CD4-positive, alpha-beta T cell treated with Interferon alpha-2 for 1 hour (primary cell): Measurements from ENCODE around the gene SOWAHC.
"Not testable (repeated sequence)": the region's sequence is repeated elsewhere in the genome, so short reads cannot be mapped to it uniquely, and the experiment has no call there.

ENCODE experiments used
- DNase-seq, 2 donors: peaks; one replicate each; pipeline ENCODE4 v3.0.0-alpha.2; 2020 to 2022

SOWAHC gene

DNA sequence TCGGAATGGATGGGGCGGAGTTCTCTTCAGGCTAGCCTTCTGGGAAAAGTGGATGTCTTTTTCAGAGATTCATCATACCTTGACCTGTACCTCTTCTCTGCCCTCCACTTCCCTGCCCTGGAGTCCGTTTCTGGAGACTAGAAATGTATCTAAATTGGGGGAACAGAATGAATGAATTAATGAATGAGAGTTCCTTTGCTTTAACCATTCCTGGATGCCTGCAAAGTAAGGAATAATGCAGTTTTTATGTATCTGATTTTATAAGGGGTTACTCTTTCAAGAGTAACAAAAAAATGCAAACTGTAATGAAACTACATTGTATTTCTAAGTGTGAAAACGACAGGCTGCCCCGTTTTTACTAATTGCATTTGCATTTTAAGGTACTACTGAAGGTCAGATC is 2.0 kb downstream of the SOWAHC start:
- DNase-seq: no peak

DNA sequence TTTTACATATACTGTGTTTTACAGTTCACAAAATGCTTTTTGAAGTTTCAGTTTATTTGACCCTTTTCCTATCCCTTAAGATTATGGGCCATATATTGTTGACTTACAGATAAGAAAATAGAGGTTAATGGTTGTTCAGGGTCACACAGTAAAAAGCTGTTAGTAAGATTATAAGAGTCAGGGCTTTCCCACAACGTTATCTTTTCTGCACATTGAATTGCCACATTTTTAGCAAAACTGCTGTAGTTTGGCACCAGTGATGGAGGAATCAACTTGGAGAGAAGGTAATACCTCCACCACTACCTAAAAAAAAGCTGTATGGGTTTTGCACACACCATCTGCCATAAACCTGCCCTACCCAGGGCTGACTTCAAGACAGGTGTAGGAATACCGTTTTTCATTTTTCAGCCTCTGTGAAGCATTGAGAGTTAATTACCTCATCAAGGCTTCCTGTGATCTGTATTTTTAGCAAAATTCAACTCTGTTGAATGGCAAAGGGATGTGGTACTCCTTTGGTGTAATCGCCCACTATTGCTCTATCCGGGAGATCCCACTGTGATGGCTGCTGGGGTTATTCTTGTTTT is 5.0 kb downstream of the SOWAHC start:
- DNase-seq: no peak

DNA sequence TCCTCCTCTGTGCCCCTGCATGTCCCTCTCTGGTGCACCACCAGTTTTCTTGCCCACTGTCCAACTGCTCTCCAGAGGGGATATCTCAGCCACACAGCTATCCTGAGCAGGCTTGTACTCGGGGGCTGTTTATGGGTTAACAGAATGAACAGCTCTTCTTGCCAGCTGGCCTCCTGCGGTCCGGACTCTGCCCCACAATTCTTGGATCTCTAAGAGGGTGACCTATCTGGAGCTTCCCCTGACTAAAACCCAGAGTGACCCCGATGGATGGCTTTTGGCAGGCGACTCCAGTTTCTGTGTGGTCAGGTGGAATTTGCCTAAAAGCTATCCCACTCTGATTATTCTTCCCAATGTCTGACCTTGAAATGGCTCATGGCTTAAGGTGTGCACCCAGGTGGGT is 9.1 kb downstream of the SOWAHC start:
- DNase-seq: no peak

DNA sequence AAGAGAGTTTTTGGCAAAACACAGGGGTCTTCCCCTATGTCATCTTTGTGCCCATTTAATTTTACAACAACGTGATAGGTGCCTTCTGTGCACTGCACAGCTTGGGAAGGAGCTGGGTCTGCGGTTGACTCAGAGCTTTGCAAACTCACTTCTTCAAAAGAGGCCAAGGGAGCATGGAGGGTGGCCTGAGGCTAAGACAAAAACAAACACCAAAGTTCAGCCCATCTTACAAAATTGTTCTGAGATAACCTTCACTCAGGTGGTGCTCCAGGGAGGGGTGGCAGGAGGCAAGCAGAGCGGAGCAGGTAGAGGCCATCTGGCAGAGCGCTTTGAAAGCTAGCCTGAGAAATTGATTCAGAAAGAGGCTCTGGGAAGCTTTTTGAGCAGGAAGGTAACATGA is 9.8 kb downstream of the SOWAHC start:
- no peak for DNase-seq

DNA sequence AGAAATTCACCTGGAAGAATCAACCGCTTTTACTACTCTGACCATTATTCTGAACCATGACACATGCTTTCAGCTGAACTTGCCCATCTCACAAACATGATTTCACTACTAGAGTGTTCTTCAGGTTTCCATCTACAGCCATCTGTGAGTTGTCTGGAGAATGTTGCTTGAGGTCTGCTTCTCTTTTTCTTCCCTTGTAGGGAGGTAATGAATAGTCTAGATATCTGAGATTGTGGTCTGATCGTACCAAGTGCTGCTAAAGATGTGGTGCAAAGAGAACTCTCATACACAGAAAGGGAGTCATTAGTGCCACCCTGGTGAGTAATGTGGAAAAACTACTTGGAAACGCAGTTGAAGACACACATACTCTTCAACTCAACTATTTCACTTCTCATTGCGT is 10.2 kb downstream of the SOWAHC start:
- DNase-seq: no peak

DNA sequence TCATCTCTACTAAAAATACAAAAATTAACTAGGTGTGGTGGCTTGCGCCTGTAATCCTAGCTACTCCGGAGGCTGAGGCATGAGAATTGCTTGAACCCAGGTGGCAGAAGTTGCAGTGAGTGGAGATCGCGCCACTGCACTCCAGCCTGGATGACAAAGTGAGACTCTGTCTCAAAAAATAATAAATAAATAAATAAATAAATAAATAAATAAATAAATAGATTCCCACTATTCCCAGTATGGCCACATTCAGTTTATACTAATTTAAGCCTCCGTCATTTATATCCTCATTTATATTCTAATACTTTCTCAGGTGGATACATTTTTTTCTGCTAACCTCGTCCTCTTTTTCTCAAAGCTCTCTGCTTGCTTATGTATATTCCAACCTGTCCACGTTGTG is 14.2 kb downstream of the SOWAHC start:
- not testable (repeated sequence) for DNase-seq

DNA sequence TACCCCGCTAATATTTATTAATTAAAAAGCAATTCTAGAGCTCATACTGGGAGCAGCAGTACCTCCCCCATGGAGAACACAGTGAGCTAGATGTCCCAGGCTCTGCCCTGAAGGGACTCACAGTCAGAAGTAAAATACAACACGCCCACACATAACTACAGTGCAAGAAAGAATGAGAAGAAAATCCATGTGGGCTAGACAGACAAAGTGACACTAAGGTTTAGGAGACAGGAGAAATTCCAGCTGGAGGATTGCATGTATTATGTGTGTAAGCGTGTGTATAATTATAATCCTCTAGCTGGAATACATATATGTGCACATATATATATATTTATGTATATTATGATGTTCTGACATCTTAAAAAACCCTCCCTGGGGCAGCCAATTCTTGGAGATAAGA is 15.7 kb downstream of the SOWAHC start:
- DNase-seq: no peak

DNA sequence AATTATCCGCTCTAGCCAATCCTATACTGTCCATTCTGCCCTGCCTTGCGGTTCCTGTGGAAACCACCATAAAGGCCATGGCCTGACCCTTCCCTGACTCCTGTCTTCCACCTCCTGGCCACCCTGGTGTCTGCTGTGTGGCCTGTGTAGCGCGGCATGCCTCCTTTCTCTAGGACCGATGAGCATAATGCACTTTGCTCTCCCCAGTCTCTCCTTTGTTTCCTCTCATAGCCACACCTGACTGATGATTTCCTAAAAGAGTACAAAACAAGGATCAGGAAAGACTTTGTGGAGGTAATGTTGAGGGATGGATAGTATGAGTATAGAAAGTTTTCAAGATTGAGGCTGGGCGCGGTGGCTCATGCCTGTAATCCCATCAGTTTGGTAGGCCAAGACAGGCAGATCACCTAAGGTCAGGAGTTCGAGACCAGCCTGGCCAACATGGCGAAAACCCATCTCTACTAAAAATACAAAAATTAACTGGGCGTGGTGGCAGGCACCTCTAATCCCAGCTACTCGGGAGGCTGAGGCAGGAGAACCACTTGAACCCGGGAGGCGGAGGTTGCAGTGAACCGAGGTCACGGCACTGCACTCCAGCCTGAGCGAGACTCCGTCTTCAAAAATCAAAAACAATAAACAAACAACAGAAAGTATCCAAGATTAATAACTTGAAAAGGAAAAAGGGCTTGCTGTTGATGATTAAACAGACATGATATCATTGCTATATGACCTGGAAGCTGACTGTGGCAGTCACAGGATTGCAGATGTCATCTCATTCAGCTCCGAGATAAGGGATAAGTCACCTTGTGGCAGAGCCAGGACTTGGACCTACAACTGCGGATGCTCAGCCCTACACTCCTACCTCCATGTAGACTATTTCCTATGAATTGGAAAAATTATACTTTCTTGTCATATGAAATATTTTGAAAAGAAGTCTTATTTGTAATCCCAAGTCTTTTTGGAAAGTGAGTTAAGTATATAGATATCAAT is 16.6 kb downstream of the SOWAHC start:
- no peak for DNase-seq

DNA sequence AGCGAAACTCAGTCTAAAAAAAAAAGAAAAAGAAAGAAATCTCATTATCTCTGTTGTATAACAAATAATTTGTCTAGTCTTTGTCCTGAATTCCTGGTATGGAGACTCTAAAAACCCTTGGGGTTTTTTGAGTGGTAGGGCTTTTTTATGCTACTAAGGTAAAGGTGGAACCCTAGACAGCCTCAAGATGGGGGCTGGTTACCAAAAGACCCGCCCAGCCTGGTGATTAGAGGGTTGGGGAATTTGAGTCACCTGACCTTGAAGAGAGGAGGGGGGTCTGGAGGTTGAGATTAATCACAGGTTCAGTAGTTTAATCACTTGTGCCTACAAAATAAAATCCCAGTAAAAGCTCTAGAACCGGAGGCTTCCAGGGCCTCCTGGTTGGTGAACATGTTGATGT is 17.6 kb downstream of the SOWAHC start:
- DNase-seq: no peak

DNA sequence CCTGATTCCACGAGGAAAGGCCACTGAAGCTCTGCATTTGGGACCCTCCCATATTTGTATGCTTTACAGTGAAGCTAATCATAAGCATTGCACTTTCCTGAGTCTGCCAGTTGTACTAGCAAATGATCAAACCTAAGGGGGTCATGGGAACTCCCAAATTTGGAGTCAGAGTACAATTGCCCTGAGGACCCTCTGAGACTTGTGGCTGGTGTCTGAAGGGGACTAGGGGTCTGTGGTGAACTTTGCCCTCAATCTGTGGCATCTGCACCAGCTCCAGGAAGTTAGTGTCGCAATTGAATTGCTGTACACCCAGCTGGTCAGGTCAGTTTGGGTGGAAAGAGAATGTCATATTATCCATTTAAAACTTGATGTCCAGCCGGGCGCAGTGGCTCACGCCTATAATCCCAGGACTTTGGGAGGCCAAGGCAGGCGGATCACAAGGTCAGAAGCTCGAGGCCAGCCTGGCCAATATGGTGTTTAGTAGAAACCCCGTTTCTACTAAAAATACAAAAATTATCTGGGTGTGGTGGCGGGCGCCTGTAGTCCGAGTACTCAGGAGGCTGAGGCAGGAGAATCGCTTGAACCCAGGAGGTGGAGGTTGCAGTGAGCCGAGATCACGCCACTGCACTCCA is 18.1 kb downstream of the SOWAHC start:
- DNase-seq: no peak

DNA sequence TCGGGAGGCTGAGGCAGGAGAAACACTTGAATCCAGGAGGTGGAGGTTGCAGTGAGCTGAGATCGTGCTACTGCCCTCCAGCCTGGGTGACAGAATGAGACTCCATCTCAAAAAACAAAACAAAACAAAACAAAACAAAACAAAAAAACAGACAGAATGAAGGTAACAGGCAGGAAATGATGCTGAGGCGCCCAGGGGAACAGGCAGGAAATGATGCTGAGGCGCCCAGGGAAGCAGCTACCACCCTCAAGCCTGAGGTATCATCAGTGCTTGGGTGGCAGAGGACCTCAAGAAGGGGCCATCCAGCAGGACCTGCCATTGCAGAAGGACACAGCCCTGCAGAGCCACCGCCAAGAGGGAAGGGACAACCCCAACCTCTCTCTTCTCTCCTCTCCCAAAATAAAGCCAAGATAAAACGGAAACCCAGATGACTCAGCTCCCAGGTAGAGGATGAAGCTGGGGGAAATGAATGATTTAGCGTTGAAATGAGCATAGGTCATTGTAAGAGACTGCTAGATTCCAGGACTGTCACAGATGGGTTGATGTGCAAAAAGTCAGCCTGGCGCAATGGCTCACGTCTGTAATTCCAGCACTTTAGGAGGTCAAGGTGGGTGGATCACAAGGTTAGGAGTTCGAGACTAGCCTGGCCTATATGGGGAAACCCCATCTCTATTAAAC is 19.3 kb downstream of the SOWAHC start:
- DNase-seq: no peak

DNA sequence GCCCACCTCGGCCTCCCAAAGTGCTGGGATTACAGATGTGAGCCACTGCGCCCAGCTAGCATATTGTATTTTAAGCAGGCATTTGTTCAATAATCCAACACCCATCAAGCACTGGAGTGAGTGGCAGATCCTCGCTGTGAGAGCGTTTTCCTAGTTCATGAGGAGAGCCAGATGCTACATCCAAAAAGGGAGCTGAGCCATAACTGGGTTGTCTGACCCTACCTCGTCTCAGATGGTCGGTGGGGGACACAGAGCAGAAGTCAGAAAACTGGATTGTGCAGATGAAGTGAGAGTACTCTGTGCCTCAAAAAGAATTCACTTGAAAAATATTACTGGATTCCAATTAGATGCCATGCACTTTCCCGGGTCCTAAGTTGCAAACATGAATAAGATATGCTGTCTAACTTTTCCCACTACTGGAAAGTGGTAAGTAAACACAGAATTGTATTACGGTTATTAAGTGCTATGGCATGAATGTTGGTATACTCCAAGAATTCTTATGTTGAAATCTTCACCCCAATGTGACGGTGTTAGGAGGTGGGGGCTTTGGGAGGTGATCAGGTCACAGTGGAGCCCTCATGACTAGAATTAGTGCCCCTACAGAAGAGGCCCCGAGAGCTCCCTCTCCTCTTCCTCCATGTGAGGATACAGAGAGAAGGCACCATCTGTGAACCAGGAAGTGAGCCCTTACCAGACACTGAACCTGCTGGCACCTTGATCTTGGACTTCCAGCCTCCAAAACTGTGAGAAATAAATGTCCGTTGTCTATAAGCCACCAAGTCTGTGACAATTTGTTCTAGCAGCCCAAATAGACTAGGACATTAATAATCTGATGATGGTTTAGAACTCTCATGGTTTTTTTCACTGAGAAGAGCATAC is 21.5 kb downstream of the SOWAHC start:
- no peak for DNase-seq

DNA sequence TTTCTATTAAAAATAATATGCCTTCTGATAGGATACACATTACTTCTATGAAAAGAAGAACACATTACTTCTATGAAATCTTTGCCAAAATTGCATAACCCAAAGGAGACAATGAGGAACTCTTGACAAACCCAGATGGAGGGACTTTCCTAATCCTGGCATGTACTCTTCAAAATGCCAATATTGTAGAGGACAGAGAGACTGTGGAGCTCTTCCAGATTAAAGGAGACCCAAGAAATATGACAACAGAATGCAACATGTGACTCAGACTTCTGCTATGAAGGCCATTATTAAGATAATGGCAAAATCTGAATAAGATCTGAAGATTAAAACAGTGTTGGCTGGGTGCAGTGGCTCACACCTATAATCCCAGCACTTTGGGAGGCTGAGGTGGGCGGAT is 22.2 kb downstream of the SOWAHC start:
- DNase-seq: no peak

DNA sequence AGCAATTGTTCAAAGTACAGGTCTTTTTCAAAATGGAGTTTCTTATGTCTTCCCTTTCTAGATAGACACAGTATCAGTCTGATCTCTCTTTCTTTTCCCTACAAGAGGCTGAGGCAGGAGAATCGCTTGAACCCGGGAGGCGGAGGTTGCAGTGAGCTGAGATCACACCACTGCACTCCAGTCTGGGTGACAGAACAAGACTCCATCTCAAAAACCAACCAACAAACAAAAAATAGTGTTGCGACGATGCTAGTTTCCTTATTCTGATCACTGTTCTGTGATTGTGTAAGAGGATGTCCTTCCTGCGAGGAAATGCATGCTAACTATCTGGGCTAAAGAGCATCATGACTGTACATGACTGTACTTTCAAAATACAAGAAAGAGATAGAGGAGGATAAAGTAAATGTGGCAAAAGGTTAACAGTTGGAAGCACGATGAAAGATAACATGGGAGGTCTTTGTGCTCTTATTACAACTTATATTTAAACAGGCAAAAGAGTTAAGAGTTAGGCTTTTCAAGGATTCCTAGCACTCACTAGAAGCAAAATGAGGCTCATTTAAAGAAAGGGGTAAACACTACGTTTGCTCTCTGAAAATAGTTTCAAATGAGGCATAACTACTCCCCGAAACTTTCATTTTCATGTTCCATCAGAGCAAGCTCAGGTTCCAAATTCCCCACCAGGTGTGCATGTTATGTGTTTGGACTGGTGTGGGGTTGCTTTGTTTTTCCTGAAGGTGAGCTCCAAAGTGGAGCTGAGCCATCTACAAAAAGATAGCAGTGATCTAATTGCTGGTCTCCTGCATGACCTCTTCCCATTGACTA is 23.8 kb downstream of the SOWAHC start:
- peak in 1 of 2 donors; percentile 4 for DNase-seq

DNA sequence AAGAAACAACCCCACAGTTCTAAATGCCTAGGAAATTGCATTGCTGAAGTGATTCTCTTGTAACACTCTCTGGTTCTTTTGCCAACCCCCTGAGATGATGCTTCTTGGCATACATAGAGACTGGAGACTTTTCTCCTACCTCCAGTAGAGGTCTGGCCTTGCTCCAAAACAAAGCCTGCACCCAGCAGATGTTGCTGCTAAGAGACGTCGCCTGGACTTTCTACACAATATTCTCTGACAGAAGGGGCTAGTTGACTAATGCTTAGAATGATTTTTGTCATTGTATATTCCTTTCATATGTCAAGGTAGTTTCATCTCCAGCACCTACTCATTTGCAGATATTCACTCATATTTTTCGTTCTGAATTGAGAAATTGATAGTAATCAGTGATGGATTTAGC is 24.6 kb downstream of the SOWAHC start:
- DNase-seq: no peak

DNA sequence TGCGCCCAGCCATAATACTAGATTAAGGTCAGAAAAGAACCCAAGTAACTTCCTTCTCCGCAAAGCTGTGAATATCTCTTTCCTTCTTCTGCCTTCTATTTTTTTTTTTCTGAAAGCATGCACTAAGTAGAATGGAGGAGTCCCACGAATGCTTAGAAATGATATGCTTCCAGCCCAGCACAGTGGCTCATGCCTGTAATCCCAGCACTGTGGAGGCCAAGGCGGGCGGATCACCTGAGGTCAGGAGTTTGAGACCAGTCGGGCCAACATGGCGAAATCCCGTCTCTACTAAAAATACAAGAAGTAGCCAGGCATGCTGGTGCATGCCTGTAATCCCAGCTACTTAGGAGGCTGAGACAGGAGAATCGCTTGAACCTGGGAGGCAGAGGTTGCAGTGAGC is 25.8 kb downstream of the SOWAHC start:
- not testable (repeated sequence) for DNase-seq

DNA sequence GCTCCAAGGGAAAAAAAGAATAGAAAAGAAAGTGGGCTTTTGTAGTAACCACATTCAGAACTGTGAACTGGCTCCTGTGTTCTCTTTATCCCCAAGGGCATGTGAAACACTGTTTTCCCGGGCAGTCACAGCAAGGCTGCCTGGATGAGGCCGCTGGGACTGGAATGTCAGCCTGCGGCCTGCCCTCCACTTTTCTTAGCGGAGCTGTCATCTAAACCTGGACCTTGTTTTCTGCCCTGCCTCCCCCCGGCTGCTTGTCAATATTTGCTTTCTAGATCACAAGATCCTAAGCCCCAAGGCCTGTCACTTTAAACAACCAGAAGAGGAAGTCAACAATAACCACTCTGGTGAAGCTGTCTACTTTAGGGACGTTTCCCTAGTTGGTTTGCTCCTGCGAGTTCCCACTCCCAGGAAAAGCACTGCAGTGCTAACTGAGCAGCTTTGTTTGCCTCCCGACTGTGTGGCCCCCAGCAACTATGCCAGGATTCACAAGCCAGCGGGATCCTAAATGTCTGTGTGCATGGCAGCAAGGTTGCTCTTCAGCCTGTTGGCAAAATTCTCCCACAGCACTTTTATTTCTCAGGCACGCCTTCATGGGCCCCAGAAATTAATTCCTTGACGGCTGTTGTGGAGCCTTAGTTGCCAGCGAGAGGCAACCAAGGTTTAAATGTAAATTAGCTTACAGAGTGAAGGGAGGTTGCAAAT is 30.6 kb downstream of the SOWAHC start:
- DNase-seq: no peak

DNA sequence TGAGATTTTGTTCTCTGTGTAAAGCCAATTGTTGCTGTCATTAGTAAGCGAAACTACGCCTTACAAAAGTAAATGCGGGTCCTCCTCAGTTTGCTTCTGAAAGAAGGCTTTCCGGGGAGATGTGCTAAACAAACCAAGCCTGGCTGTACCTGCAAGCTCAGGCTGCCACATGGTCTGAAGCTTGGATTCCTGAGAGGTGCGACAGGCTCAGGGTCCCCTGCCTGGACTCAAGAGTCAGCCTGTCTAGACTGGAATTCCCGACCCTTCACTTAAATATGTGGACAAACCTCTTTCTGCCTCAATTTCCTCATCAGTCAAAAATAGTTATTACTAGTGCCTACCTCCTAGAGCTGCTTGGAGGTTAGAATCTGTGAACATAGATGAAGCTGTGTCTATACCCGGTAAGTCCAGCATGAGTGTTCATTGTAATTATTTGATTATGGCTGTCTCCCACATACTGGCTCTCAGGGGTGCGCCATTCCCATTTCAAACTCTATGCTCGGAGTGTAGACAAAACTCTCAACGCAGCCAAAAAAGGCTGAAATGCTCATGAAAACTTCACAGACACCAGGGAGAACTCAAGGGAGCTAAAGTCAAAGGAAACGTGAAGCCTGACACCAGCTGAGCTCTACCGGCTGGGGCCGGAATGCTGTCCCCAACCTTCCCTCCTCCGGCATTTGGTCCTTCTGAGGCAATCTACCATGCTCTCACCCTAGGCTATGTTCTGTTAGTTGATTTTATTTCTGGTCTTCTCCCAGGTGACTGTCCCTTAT is 31.4 kb downstream of the SOWAHC start:
- DNase-seq: no peak

DNA sequence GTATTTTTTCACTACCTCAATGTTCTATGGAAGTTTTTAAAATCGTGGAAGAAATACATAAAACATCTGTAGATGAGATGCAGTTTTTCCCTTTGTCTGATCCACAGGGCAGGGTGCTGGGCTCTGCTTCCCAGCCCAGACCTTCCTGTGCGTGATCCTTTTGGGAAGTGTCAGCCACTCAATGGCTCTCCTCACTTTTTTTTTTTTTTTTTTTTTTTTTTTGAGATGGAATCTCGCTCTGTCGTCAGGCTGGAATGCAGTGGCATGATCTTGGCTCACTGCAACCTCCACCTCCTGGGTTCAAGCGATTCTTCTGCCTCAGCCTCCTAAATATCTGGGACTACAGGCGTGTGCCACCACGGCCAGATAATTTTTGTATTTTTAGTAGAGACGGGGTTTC is 32.8 kb downstream of the SOWAHC start:
- DNase-seq: no peak

DNA sequence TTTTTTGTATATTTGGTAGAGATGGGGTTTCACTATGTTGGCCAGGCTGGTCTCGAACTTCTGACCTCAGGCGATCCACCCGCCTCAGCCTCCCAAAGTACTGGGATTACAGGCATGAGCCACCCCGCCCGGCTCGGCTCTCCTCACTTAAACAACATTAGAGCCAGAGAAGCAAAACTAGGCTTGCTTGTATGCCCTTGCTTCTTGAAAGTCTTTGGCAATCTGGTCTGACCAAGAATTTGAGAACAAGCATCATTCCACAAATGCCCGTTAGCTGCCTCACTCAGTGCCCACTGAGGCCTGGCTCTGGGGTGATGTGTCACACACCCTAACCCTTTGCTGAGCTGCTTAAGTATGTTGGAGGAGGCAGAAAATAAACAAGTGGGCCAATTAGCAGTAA is 33.5 kb downstream of the SOWAHC start:
- DNase-seq: no peak
